T-helper 1 cell treated with Interleukin-12 subunit alpha and Interleukin-12 subunit beta and Interleukin-4 antibody, amounts not matched to agents 30 ng/mL and 1 ng/mL, for 36 hours (primary cell): ENCODE results near the gene TSEN54. TPM values are rescaled to one million over a fixed set of nuclear protein-coding genes. Genes with fewer than 3 reads are reported as not detected.
"Not testable (repeated sequence)": the region's sequence is repeated elsewhere in the genome, so short reads cannot be mapped to it uniquely, and the experiment has no call there.

ENCODE experiments used
- intact Hi-C: fragments of 100-400 bp; cut with micrococcal nuclease; formaldehyde crosslinking; loops from one replicate; pipeline ENCODE4 v1.15.1; 2024
- total RNA-seq: library from RNA; stranded (reverse); gene quantifications from 2 replicates; pipeline ENCODE4 v1.2.3, GENCODE V29; 2022

Gene TSEN54
- total RNA-seq, 1 donor from 2014 or later, result 65.2 TPM

DNA sequence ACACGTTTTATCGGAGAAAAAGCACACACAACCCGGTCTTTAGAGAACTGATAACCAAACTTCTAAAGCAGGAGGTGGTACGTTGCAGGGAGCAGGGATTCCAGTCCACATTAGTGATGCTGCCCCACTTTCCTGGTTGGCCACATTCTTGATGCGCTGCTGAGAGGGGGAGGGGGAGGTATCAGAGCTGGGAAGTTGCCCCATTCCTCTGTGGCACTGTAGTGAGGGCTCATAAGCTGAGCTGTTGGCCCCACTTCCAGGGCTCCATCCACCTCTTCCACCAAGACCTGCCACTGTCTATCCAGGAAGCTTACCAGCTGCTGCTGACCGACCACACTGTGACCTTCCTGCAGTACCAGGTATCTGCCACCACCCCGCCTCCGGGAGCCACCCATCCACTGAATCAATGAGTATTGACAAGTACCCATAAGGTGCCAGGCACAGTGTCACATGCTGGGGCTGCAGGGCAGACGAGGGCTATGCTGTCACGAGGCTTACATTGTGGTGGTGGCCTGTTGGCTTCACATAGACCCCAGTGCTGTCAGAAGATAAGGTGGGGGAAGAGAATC is 1.1 kb downstream of the TSEN54 start:
- intact Hi-C loops, result loop anchor here (5.0 to 10.0 kb wide), 5 partner anchors 245 to 533 kb away; partner anchors contain the start of genes CDR2L, MIF4GD, UNK and WBP2

DNA sequence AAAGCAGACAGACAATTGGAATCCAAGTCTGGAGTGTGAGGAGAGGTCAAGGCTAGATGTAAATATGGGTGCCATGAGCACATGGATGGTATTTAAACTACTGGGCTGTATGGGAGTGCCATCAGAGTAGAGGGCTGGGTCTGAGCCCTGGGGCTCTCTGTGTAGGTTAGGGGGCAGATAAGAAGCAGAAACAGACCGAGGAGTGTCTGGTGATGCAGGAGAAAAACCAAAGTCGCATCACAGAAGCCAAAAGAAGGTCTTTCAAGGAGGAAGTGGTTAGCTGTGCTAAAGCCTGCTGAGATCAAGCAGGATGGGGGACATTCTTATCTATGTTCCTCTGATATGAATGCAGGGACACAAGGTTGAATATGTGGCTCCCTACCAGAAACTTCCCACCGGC is 1.9 kb downstream of the TSEN54 start:
- intact Hi-C loops, result loop anchor here (1.0 to 10.0 kb wide), 6 partner anchors 246 to 727 kb away; partner anchors contain the start of genes CDR2L, MIF4GD, UNK and WBP2

DNA sequence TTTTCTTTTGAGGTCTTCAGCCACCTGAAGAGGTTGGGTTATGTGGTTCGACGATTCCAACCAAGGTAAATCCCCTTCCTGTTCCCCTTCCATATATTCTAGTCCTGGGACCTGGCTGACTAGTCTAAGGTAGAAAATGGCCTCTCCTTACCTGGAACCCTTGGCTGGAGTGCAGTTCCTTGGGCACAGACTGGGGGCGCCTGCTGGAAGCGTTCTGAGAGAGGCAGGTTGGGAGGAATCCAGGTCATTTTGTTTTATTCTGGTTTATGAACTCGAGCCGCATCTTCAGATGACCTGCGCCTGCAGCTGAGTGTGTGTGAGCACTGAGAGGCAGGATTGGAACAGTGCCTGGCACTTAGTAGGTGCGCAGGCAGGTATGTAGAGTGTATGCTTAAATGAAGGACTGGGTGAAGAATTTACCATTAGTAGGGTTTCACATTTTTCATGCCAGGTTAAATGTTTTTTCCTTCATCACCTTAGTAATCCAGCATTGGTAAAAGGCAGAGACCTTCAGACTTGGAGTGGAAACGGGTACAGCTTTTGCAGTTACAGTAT is 2.7 kb downstream of the TSEN54 start:
- intact Hi-C loops, result loop anchor here (1.0 to 10.0 kb wide), 6 partner anchors 247 to 728 kb away; partner anchors contain the start of genes CDR2L, MIF4GD, UNK and WBP2

DNA sequence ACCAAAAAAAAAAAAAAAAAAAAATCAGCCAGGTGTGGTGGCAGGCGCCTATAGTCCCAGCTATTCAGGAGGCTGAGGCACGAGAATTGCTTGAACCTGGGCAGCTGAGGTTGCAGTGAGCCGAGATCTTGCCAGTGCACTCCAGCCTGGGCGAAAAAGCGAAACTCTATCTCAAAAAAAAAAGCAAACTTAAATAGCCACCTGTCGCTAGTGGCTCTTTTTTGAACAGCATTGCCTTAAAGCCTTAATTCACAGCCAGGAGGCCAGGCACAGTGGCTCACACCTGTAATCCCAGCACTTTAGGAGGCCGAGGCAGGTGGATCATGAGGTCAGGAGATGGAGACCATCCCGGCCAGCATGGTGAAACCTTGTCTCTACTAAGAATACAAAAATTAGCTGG is 4.1 kb downstream of the TSEN54 start:
- intact Hi-C loops, result not testable (repeated sequence)

DNA sequence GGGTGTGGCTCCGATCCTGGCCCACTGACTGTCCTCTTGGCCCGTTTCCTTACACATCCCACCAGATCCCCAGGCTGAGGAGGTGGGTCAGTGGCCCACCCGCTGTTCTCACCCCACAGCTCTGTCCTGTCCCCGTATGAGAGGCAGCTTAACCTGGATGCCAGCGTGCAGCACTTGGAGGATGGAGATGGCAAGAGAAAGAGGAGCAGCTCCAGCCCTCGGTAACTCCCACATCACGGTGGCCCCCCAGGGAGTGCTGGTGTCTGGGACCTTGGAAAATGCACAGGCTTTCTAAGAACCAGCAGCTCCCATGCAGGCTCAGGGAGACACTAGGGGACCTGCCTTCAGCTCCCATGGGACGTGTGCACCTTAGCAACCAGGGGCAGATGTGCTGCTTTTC is 5.0 kb downstream of the TSEN54 start:
- intact Hi-C loops, result no loop called here

DNA sequence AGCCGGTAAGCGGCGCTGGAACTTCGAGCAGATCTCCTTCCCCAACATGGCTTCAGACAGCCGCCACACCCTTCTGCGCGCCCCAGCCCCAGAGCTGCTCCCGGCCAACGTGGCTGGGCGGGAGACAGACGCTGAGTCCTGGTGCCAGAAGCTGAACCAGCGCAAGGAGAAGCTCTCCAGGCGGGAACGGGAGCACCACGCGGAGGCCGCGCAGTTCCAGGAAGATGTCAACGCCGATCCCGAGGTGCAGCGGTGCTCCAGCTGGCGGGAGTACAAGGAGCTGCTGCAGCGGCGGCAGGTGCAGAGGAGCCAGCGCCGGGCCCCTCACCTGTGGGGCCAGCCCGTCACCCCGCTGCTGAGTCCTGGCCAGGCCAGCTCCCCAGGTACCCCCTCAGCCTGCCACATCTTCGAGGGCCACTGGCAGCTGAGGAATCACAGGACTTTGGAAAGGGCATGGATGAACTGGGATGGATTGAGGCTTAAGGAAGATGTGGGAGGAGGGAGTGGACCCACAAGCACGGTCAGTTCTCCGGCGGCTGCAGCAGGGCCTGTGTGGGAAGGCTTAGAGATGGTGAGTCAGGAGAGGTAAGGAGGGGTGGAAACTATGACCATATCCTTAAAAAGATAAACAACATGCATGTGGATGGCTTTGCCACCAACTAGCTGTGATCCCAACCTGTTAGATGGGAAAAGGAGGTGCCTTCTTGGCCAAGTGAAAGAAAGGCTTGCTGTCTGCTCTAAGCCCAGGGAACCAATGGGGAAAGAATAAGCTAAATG is 5.8 kb downstream of the TSEN54 start:
- intact Hi-C loops, result no loop called here

DNA sequence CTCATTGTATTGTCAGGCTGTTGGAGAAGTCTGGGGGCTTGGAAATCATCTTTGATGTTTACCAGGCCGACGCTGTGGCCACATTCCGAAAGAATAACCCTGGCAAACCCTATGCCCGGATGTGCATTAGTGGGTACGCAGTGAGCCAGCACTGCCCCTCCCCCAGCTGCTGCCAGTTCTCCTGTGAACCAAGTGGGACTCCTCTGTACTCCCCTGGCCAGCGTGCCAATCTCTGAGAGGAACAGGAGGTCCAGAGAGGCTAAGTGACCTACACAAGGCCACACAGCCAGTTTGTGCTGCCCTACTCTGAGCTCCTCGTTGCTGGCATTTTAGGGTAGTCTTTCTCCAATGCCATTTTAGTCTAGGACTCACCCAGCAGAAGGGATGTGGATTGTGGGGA is 7.3 kb downstream of the TSEN54 start:
- intact Hi-C loops, result loop anchor here (2.0 kb wide), 4 partner anchors 57 to 477 kb away; partner anchors contain the start of genes ATP5PD, KCTD2 and SLC25A19

DNA sequence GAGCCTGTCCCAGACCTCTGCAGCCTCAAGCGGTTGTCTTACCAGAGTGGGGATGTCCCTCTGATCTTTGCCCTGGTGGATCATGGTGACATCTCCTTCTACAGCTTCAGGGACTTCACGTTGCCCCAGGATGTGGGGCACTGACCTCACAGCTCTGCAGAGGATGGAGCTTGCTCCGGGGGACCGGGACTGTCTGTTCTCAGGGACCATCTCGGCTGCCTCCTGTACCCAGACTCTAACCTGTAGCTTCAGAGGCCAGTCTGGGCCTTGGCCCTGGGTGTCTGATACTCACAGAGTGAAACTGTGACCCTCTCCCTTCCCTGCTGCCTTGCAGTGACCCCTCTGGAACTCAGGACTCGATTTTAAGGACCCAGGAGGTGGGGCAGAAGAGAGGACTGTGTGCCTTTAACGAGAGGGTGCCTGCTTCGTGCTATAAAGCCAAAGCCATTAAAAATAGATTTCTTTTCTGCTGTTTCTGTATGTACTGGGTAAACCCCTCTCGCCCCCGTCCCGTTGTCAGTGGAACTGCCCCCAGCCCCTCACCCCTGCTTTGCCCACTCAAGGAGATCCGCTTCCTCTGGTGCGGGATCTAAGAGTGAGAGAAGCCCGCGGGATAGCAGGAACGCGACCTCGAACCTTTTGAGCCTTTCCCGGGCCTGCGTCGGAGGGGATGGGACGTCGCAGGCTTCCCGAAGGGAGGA is 8.1 kb downstream of the TSEN54 start:
- intact Hi-C loops, result loop anchor here (2.0 kb wide), 4 partner anchors 56 to 478 kb away; partner anchors contain the start of genes ATP5PD, KCTD2 and SLC25A19

DNA sequence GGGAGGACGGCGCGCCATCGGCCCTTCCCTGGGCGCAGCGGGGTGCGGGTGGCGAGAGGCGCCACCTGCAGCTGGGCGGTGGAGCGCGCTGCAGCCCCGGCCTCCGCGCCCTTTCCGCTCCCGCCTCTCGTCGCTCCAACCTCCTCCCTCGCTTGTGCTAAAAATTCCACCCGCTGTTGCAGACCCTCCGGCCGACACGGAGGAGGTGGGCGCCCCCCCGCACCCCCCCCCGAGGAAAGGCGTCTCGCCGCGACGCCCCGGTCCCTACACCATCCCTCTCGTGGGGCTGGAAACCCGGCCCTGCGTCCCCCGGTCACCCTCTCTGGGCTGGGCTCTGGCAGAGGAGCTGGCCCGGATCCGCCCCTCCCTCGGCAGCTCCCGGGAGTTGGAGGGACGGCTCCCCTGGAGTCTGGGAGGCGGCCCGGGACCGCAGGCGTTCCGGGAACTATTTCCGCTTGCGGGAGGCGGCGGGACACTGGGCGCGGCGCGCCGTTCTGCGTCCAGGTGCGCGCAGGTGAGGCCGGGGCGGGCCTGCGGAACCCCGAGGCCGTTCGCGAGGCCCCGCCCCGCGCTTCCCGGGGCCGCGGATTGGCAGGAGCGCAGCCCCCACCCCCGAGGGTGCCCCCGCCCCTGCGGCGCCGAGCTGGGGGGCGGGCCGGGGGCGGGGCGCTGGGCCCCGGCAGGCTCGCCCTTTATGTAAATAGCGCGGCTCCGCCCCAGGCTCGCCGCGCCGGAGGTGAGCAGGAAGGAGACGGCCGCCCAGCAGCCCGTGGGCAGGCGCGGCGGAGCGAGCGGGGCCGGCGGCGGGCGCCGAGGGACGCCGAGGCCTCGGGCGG is 8.9 kb downstream of the TSEN54 start, which contains the start of gene LLGL2:
TSS of gene LLGL2 (plus strand) at position 728 of the 836 bp plus-strand sequence. CDS start 17,730 bp downstream, outside the sequence.
- intact Hi-C loops, result loop anchor here (1.0 to 2.0 kb wide), 8 partner anchors 9 to 478 kb away; partner anchors contain the start of genes ATP5PD, KCTD2, SLC25A19 and TMEM94

DNA sequence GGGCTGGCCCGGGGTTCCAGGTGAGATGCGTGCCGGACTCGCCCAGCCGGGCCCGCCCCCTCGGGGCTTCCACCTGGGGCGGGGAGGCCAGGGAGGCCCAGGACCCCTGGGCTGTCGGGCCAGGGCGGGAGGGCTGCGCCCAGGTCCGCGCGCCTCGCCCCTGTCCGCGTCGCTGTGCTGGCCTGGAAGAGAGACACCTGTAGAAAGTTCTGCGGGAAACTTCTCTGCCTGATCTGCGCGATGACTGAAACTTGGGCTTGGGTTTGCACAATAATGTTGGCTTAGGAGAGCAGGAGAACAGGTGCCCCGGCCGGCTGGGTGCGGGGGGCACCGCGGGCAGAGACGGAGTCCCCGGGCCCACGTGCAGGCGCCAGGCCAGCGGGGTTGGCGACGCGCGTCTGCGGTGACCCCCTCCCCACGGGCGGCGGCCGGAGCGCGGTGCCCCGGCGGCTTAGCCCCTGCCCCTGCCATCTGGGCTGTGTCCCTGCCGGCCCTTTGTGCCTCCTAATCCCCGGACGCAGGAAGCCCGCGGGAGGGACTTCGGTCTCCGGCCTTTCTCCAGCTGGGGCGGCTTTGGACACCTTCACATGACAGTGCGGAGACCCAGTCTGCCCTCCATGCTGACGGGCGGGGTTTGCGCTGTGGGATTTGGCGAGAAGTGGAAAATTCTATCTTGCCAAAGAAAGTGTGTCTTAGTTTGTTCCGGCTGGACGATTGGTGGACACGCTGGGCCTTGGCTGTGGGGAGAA is 9.7 kb downstream of the TSEN54 start:
- intact Hi-C loops, result loop anchor here (1.0 to 2.0 kb wide), 8 partner anchors 9 to 479 kb away; partner anchors contain the start of genes ATP5PD, KCTD2, SLC25A19 and TMEM94

DNA sequence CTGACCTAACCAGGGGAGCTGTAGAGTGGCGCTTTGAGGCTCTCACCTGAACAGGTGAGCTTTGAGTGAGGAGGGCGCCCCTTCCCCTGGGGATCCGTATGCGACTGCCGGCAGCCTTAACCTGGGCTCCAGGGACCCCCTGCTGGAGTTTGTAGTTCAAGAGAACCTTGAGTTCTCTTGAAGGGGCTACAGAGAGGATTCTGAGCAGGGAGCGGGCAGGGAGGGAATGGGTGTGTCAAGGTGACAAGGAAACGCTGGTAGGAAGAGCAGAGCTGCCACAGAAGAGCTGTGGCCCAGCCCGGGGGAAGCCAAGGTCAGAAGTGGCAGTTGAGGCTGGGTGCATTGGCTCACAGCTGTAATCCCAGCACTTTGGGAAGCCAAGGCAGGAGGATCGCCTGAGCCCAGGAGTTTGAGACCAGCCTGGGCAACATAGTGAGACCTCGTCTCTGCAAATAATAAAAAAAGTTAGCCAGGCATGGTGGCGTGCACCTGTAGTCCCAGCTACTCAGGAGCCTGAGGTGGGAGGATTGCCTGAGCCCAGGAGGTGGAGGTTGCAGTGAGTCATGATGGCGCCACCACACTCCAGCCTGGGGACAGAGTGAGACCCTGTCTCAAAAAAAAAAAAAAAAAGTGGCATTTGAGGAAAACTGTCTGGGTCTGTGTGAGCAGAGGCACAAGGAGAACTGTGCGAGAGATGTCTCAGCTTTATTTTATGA is 10.4 kb downstream of the TSEN54 start:
- intact Hi-C loops, result no loop called here

DNA sequence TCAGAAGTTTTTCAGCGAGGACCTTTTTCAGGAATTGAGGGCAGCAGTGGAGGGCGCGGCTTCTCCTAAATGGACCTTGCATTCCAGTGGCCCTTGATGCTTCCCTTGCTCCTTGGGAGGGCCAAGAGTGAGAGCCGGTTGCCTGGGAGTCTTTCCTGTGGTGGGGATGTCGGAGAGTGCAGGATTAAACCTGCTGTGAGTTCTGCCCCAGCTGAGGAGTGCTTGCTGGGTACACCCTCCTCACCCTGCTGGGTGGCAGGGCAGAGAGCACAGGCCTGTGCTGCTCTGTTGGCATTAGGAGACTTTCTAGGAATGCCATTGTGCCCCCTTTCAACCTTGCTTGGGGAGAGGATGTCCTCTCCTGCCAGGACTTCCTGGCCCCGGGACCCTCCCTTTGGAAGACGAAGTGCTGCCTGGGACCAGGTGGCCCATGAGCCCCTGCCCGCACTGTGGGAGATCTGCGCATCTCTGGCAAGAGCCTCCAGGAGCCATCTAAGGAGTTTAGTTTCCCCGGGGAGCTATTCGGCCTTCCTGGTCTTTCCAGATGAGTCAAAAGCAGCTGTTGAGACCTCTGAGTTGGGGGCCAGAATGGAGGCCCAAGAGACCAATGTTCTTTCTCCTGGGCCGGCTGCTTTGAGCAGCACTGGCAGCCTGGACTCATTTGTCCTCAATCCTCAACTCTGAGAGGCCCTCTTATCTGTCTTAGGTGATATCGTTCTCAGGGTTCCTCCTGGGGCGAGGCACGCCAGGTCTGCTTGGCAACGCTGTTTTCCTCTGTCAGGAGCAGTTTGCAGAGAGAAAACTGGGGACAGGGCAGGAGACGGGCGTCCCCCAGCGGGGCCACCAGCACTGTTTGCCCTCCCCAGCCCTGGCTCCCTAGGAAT is 14.8 kb downstream of the TSEN54 start:
- intact Hi-C loops, result no loop called here

DNA sequence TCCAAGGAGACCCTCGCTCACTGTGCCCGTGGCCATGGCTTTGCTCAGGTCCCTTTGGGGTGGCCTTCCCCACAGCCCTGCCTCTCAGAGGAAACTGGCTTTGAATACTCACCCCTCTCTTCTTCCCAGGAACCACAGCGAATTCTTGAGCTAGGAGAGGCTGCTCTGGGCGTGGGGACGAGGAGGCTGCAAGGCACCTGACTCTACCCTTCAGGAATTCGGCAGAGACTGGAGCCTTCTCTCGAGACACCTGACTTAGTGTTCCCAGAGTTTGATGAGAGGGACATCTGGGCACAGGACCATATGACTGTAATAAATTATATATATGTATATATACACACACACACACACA is 15.4 kb downstream of the TSEN54 start:
- intact Hi-C loops, result no loop called here

DNA sequence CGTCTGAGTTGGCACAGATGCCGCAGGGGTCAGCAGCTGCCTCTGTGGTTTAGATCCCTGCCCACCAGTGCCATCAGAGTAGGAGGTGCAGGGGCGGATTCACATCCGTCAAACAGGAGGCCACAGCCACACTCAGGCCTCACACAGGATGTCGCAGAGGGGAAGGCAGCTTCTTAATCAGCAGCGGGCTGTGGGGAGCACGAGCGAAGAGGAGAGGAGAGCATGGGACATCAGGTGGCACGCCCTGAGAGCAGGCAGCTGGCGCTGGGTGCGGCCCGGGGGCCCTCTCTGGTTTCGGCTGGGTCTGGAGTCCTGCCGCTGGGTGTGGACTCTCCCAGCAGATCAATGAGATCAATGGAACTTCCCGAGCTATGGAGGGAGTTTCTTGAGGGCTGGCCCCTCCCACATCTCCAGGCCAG is 18.8 kb downstream of the TSEN54 start:
- intact Hi-C loops, result loop anchor here (1.0 kb wide), 1 partner anchor 10 kb away; the partner anchor contains the start of gene LLGL2

DNA sequence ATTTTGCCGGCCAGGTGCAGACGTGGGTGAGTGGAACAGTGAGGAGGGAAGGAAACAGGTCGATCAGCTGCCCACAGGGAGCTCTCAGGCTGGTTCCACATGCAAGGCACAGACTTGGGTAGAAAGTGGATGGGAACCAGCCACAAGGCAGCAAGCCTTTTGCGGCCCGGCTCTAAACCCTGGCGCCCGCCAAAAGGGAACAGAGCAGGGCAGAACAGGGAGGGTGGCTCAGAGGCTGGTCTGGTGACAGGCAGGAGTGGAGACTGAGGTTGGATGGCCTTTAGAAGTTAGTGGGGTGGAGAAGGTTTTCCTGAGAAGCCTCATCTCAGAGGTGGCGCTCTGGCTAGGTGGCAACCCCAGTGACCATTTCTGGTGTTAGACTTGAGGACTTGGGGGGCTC is 19.5 kb downstream of the TSEN54 start:
- intact Hi-C loops, result loop anchor here (1.0 kb wide), 1 partner anchor 11 kb away; the partner anchor contains the start of gene LLGL2

DNA sequence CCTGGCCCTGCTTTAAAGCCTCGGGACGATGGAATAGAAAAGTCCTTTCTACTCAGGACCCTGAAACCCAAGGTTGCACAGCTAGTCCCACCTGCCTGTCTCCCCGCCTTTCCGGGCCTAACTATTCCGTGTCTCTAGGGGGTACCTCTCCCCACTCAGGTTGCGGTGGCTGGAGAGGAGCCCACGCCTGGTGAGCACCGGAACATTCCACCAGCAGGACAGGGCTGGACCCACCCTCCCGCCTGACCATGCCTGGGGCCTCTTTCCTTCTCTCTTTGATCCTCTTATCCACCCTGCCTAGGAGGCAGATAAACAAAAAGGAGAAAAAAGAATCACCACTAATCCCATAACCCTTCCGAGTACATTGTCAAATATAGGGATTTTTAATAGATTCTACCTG is 20.0 kb downstream of the TSEN54 start:
- intact Hi-C loops, result no loop called here

DNA sequence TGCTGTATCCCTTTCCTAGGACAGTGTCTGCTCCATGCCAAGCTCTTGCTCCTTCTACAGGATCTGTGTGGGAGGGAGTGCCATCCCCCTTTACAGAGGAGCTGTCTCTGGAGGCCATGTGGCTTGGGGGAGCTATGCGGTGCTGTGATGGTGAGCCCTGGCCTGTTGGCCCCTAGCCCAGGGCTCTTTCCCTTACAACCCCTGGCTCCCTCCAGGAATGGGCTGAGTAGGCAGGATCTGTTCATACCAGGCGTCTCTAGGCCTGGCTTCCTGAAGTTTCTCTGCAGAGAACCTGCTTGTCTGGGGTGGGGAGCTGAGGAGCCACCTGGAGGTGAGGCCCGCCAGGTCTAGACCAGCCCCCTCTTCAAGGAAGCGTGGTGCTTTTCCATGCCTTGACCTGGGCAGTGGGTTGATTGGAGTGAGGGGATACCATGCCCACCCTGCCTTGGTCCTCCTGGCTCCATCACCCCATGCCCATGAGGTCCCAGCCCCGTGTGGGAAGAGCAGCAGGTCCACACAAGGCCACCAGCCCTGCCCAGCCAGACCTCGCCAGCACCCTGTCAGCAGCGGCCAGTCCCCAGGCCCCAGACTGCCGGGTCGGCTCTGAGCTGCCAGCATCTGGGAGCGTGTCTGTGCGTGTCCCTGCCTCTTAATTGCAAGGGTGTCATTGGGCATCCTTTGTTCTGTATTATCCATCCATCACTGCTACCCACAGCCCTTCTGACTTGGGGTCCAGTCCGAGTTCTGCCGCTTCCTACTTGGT is 23.8 kb downstream of the TSEN54 start:
- intact Hi-C loops, result no loop called here
